K562 (cell line): ENCODE results near the gene GRIN2D. TPM values are rescaled to one million over a fixed set of nuclear protein-coding genes. Genes with fewer than 3 reads are reported as not detected.

Source experiments
- EP400 ChIP-seq: fragments of 450-650 bp; IDR thresholded peaks from 2 replicates; pipeline ENCODE4 v1.6.1; 2017; ENCODE audit warnings: antibody characterized with exemption, mild to moderate bottlenecking, moderate library complexity
- HDAC3 ChIP-seq: fragments of 450-650 bp; IDR thresholded peaks from 2 replicates; pipeline ENCODE4 v1.6.1; 2018; ENCODE audit warnings: borderline replicate concordance, mild to moderate bottlenecking, moderate library complexity; ENCODE audit not compliant: partially characterized antibody
- NCOR1 ChIP-seq: fragments of 450-650 bp; IDR thresholded peaks from 2 replicates; pipeline ENCODE4 v1.6.1; 2016; ENCODE audit warnings: mild to moderate bottlenecking, moderate library complexity
- RBM14 ChIP-seq: fragments of 200-400 bp; formaldehyde crosslinking; IDR thresholded peaks from 2 replicates; pipeline ENCODE4 v1.6.1; 2018; ENCODE audit warnings: low read depth, mild to moderate bottlenecking, low read length, moderate library complexity, borderline replicate concordance; ENCODE audit not compliant: insufficient read depth
- ZFP30 ChIP-seq: fragments of 250-450 bp; sonication (Bioruptor Pico); IDR thresholded peaks from 2 replicates; pipeline ENCODE4 v1.8.0; 2022; ENCODE audit warnings: moderate library complexity, mild to moderate bottlenecking, inconsistent platforms, borderline replicate concordance
- polyA plus RNA-seq, 8 experiments: library from polyadenylated mRNA; depleted of rRNA in 4 of 8; stranded (reverse) in 5 of 8; unstranded in 3 of 8; fragments of >200 nt; fragmentation: Nextera tagmentation in 2 of 8; fragmentation: Illumina TruSeq in 1 of 8; extraction: Ambion mirVana in 2 of 8; extraction: Trizol in 1 of 8; gene quantifications; 2 replicates each; pipeline versions ENCODE4 v1.2.1 to v1.2.3, GENCODE V29; 2011 to 2014; ENCODE audit warnings: inconsistent platforms in 1 of 8, missing spikeins in 1 of 8
- total RNA-seq, 7 experiments: library from RNA; depleted of rRNA in 6 of 7; stranded (reverse); fragments of >200 nt in 6 of 7; fragmentation: Illumina TruSeq in 2 of 7; extraction: Trizol in 2 of 7; gene quantifications; 2 replicates each; pipeline versions ENCODE4 v1.2.1 to v1.2.3, GENCODE V29; 2011 to 2021; ENCODE audit warnings: low replicate concordance in 1 of 7
- TF ChIP-seq, protein P1 (sequence below), 2 experiments: IDR thresholded peaks; 2 replicates each; pipeline ENCODE4 v1.6.1; 2011; ENCODE audit warnings: borderline replicate concordance in 1 of 2, control low read depth in 1 of 2, low read depth in 1 of 2, low read length in 1 of 2, mild to moderate bottlenecking in 1 of 2, mixed read lengths in 1 of 2, moderate library complexity in 1 of 2; ENCODE audit not compliant: insufficient read depth in 1 of 2, insufficient read length in 1 of 2, poor library complexity in 1 of 2, severe bottlenecking in 1 of 2; ENCODE audit errors: extremely low read depth in 1 of 2
- TF ChIP-seq, protein P2 (sequence below), 2 experiments: fragments of 450-650 bp in 1 of 2; sonication (generic) in 1 of 2; formaldehyde crosslinking in 1 of 2; IDR thresholded peaks; 2 replicates each; pipeline versions ENCODE4 v1.7.1 to v1.9.0; 2016 to 2022; ENCODE audit warnings: inconsistent platforms in 1 of 2, mild to moderate bottlenecking in 1 of 2, missing genetic modification reagents in 1 of 2
- TF ChIP-seq, protein P3 (sequence below): sonication (generic); formaldehyde crosslinking; IDR thresholded peaks from 2 replicates; pipeline ENCODE4 v1.8.0; 2023; ENCODE audit warnings: mild to moderate bottlenecking, missing genetic modification reagents
- TF ChIP-seq, protein P4 (sequence below): fragments of 250-450 bp; sonication (Bioruptor Pico); IDR thresholded peaks from 2 replicates; pipeline ENCODE4 v1.4.0; 2020

The GRIN2D gene
- total and polyA plus RNA-seq, 9 of the 15 experiments (the other 6 are each of a cell fraction or from before 2014, with no cell fraction given), result 0.32 to 31.5 (median 1.8) TPM

DNA sequence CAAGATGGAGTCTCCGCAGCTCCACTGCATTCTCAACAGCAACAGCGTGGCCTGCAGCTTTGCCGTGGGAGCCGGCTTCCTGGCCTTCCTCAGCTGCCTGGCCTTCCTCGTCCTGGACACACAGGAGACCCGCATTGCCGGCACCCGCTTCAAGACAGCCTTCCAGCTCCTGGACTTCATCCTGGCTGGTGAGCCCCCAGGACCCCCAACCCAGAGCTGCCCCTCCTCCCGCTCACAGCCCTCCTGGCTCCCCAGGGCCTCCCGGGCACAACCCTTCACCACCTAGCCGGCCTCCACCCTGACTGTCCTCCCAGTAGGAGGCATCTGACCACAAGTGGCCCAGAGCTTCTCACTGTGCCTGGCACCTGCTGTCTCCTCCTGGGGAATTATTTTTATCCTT is 19.9 kb upstream of the GRIN2D start (continued):
- TF ChIP-seq, protein P1, sequence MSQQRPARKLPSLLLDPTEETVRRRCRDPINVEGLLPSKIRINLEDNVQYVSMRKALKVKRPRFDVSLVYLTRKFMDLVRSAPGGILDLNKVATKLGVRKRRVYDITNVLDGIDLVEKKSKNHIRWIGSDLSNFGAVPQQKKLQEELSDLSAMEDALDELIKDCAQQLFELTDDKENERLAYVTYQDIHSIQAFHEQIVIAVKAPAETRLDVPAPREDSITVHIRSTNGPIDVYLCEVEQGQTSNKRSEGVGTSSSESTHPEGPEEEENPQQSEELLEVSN (IDR thresholded peaks at IDR 0.05; ENCODE audit: borderline replicate concordance in 1 of 2, extremely low read depth in 1 of 2, insufficient read depth in 1 of 2, insufficient read length in 1 of 2, low read depth in 1 of 2, low read length in 1 of 2, poor library complexity in 1 of 2, severe bottlenecking in 1 of 2), result no peak
- no peak for TF ChIP-seq NCOR1
- no peak for TF ChIP-seq HDAC3
- TF ChIP-seq, protein P2, sequence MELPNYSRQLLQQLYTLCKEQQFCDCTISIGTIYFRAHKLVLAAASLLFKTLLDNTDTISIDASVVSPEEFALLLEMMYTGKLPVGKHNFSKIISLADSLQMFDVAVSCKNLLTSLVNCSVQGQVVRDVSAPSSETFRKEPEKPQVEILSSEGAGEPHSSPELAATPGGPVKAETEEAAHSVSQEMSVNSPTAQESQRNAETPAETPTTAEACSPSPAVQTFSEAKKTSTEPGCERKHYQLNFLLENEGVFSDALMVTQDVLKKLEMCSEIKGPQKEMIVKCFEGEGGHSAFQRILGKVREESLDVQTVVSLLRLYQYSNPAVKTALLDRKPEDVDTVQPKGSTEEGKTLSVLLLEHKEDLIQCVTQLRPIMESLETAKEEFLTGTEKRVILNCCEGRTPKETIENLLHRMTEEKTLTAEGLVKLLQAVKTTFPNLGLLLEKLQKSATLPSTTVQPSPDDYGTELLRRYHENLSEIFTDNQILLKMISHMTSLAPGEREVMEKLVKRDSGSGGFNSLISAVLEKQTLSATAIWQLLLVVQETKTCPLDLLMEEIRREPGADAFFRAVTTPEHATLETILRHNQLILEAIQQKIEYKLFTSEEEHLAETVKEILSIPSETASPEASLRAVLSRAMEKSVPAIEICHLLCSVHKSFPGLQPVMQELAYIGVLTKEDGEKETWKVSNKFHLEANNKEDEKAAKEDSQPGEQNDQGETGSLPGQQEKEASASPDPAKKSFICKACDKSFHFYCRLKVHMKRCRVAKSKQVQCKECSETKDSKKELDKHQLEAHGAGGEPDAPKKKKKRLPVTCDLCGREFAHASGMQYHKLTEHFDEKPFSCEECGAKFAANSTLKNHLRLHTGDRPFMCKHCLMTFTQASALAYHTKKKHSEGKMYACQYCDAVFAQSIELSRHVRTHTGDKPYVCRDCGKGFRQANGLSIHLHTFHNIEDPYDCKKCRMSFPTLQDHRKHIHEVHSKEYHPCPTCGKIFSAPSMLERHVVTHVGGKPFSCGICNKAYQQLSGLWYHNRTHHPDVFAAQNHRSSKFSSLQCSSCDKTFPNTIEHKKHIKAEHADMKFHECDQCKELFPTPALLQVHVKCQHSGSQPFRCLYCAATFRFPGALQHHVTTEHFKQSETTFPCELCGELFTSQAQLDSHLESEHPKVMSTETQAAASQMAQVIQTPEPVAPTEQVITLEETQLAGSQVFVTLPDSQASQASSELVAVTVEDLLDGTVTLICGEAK (IDR thresholded peaks at IDR 0.05), result no peak
- TF ChIP-seq, protein P2 (CRISPR knock-in tag; IDR thresholded peaks at IDR 0.05), result no peak
- TF ChIP-seq EP400, result no peak
- TF ChIP-seq, protein P3, sequence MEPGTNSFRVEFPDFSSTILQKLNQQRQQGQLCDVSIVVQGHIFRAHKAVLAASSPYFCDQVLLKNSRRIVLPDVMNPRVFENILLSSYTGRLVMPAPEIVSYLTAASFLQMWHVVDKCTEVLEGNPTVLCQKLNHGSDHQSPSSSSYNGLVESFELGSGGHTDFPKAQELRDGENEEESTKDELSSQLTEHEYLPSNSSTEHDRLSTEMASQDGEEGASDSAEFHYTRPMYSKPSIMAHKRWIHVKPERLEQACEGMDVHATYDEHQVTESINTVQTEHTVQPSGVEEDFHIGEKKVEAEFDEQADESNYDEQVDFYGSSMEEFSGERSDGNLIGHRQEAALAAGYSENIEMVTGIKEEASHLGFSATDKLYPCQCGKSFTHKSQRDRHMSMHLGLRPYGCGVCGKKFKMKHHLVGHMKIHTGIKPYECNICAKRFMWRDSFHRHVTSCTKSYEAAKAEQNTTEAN, result no peak
- TF ChIP-seq, protein P4, sequence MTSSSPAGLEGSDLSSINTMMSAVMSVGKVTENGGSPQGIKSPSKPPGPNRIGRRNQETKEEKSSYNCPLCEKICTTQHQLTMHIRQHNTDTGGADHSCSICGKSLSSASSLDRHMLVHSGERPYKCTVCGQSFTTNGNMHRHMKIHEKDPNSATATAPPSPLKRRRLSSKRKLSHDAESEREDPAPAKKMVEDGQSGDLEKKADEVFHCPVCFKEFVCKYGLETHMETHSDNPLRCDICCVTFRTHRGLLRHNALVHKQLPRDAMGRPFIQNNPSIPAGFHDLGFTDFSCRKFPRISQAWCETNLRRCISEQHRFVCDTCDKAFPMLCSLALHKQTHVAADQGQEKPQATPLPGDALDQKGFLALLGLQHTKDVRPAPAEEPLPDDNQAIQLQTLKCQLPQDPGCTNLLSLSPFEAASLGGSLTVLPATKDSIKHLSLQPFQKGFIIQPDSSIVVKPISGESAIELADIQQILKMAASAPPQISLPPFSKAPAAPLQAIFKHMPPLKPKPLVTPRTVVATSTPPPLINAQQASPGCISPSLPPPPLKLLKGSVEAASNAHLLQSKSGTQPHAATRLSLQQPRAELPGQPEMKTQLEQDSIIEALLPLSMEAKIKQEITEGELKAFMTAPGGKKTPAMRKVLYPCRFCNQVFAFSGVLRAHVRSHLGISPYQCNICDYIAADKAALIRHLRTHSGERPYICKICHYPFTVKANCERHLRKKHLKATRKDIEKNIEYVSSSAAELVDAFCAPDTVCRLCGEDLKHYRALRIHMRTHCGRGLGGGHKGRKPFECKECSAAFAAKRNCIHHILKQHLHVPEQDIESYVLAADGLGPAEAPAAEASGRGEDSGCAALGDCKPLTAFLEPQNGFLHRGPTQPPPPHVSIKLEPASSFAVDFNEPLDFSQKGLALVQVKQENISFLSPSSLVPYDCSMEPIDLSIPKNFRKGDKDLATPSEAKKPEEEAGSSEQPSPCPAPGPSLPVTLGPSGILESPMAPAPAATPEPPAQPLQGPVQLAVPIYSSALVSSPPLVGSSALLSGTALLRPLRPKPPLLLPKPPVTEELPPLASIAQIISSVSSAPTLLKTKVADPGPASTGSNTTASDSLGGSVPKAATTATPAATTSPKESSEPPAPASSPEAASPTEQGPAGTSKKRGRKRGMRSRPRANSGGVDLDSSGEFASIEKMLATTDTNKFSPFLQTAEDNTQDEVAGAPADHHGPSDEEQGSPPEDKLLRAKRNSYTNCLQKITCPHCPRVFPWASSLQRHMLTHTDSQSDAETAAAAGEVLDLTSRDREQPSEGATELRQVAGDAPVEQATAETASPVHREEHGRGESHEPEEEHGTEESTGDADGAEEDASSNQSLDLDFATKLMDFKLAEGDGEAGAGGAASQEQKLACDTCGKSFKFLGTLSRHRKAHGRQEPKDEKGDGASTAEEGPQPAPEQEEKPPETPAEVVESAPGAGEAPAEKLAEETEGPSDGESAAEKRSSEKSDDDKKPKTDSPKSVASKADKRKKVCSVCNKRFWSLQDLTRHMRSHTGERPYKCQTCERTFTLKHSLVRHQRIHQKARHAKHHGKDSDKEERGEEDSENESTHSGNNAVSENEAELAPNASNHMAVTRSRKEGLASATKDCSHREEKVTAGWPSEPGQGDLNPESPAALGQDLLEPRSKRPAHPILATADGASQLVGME, result no peak
- TF ChIP-seq ZFP30, result no peak
- TF ChIP-seq RBM14, result no peak
